Osteoblast (primary cell): Measurements from ENCODE around the gene SFXN3. TPM values are rescaled to one million over a fixed set of nuclear protein-coding genes. Genes with fewer than 3 reads are reported as not detected.

Experiments used
- DNase-seq: peaks from one replicate; pipeline ENCODE4 v3.0.0; 2011; ENCODE audit warnings: low spot score, mixed read lengths; ENCODE audit not compliant: insufficient read length; ENCODE audit errors: missing footprints
- H2AFZ ChIP-seq: 2 replicates; pipeline ENCODE4 v1.6.0; 2011; ENCODE audit warnings: mild to moderate bottlenecking, low read length
- H3K27ac ChIP-seq: 2 replicates; pipeline ENCODE4 v1.5.1; 2011; ENCODE audit warnings: mild to moderate bottlenecking, low read depth, low read length, moderate library complexity
- H3K27me3 ChIP-seq: 2 replicates; pipeline ENCODE4 v1.6.0; 2012; ENCODE audit warnings: mild to moderate bottlenecking, control low read depth, inconsistent platforms, low read length, moderate library complexity; ENCODE audit not compliant: insufficient read depth
- H3K36me3 ChIP-seq: 2 replicates; pipeline ENCODE4 v1.5.1; 2011; ENCODE audit warnings: mild to moderate bottlenecking, low read length, control low read depth, moderate library complexity; ENCODE audit not compliant: insufficient read depth
- H3K4me1 ChIP-seq: 2 replicates; pipeline ENCODE4 v1.5.1; 2011; ENCODE audit warnings: mild to moderate bottlenecking, low read length, control low read depth, moderate library complexity; ENCODE audit not compliant: insufficient read depth
- H3K4me2 ChIP-seq: 2 replicates; pipeline ENCODE4 v1.6.0; 2011; ENCODE audit warnings: mild to moderate bottlenecking, low read length; ENCODE audit not compliant: insufficient read depth
- H3K4me3 ChIP-seq: fragments of 200-600 bp; sonication (generic); 3 replicates; pipeline ENCODE4 v1.5.1; 2012; ENCODE audit warnings: mild to moderate bottlenecking, low read length, inconsistent platforms; ENCODE audit not compliant: insufficient read depth
- H3K79me2 ChIP-seq: 2 replicates; pipeline ENCODE4 v1.6.0; 2012; ENCODE audit warnings: mild to moderate bottlenecking, low read length, control low read depth, inconsistent platforms; ENCODE audit not compliant: insufficient read depth
- H3K9me3 ChIP-seq: 2 replicates; pipeline ENCODE4 v1.5.1; 2011; ENCODE audit warnings: low read depth, low read length, control low read depth
- H4K20me1 ChIP-seq: 2 replicates; pipeline ENCODE4 v1.6.0; 2012; ENCODE audit warnings: mild to moderate bottlenecking, low read length, control low read depth; ENCODE audit not compliant: insufficient read depth
- CTCF ChIP-seq: IDR thresholded peaks from 2 replicates; pipeline ENCODE4 v1.5.1; 2011; ENCODE audit warnings: mild to moderate bottlenecking, low read depth, low read length, moderate library complexity; ENCODE audit errors: extremely low read depth
- total RNA-seq: library from RNA; depleted of rRNA; stranded (reverse); fragments of >200 nt; gene quantifications from 2 replicates; pipeline ENCODE4 v1.2.3, GENCODE V29; 2012

The SFXN3 gene
- total RNA-seq, 1 donor = 103 TPM

- H3K4me2 ChIP-seq = no peak overlapping the region
- H3K4me1 ChIP-seq = peaks cover under 1% of the 10 kb centered on the region
- H3K36me3 ChIP-seq = no peaks in the 10 kb centered on the region
- no peak overlapping the region for H3K27ac ChIP-seq
- H3K27me3 ChIP-seq = no peaks in the 10 kb centered on the region
- no peaks in the 10 kb centered on the region for H3K9me3 ChIP-seq
- no peaks in the 10 kb centered on the region for H4K20me1 ChIP-seq
- H2AFZ ChIP-seq = no peak overlapping the region
- no peak for TF ChIP-seq CTCF
- H3K79me2 ChIP-seq = no peaks in the 10 kb centered on the region
- no peak overlapping the region for H3K4me3 ChIP-seq
- peak; percentile 38 for DNase-seq
Observed at GRCh38 chr10:101020427-101021075, 10.5 kb upstream of the SFXN3 start.

GRCh38 chr10:101021239-101021638 is 9.8 kb upstream of the SFXN3 start:
- Histone ChIP-seq H3K27ac (no peak overlapping the region), H3K4me3 (no peak overlapping the region), H3K79me2 (no peaks in the 10 kb centered on the region), H4K20me1 (no peaks in the 10 kb centered on the region), H3K9me3 (no peaks in the 10 kb centered on the region), H3K4me2 (no peak overlapping the region), H3K27me3 (no peaks in the 10 kb centered on the region), H3K4me1 (no peaks in the 10 kb centered on the region), H2AFZ (no peak overlapping the region), H3K36me3 (no peaks in the 10 kb centered on the region)
- DNase-seq = peak; percentile 67
- TF ChIP-seq CTCF = no peak

GRCh38 chr10:101021692-101022251 is 9.3 kb upstream of the SFXN3 start:
- H3K9me3 ChIP-seq = no peaks in the 10 kb centered on the region
- no peaks in the 10 kb centered on the region for H4K20me1 ChIP-seq
- no peak overlapping the region for H3K4me3 ChIP-seq
- peak; percentile 59 for DNase-seq
- no peak overlapping the region for H2AFZ ChIP-seq
- no peak overlapping the region for H3K27ac ChIP-seq
- H3K27me3 ChIP-seq = no peaks in the 10 kb centered on the region
- no peak overlapping the region for H3K4me2 ChIP-seq
- H3K4me1 ChIP-seq = no peaks in the 10 kb centered on the region
- H3K79me2 ChIP-seq = no peaks in the 10 kb centered on the region
- TF ChIP-seq CTCF = no peak
- H3K36me3 ChIP-seq = no peaks in the 10 kb centered on the region

GRCh38 chr10:101022967-101023705 is 7.9 kb upstream of the SFXN3 start:
- Histone ChIP-seq H3K27ac (no peak overlapping the region), H3K36me3 (no peaks in the 10 kb centered on the region), H3K9me3 (no peaks in the 10 kb centered on the region), H4K20me1 (no peaks in the 10 kb centered on the region), H3K4me1 (no peaks in the 10 kb centered on the region), H3K4me3 (no peak overlapping the region), H2AFZ (no peak overlapping the region), H3K27me3 (no peaks in the 10 kb centered on the region), H3K4me2 (no peak overlapping the region), H3K79me2 (no peaks in the 10 kb centered on the region)
- TF ChIP-seq CTCF = no peak
- peak; percentile 31 for DNase-seq
